Tibial nerve (tissue), 3 donors: ENCODE results near the gene GPRIN1.

Experiments used
- POLR2A ChIP-seq, 2 donors: fragments of 450-650 bp; IDR thresholded peaks; one replicate each; pipeline ENCODE4 v1.6.1; 2017; ENCODE audit warnings: antibody characterized with exemption in 2 of 2, mild to moderate bottlenecking in 2 of 2, moderate library complexity in 2 of 2
- TF ChIP-seq, protein P1 (sequence below), 5 experiments: fragments of 200-600 bp in 3 of 5; fragments of 450-650 bp in 2 of 5; sonication (generic) in 3 of 5; IDR thresholded peaks; one replicate each; pipeline ENCODE4 v1.5.1; 2016 to 2019; ENCODE audit warnings: antibody characterized with exemption in 5 of 5, mild to moderate bottlenecking in 3 of 5, moderate library complexity in 2 of 5

DNA sequence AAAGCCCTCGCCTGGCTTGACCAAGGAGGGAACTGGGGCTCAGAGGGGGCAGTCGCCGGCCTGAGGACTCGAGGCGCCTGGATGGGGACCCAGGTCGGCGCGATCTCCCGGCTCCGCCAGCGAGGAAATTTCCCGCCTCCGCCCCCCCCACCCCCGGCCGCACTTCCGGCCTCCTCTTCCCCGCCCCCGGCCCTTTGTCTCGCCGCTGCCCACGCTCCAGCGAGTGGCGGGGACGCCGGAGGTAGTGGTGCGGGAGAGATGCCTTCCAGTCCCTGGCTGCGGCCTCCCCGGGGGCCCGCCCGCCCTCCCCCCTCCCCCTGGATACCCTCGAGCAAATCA, 448 bp upstream of the GPRIN1 start:
- TF ChIP-seq, protein P1, sequence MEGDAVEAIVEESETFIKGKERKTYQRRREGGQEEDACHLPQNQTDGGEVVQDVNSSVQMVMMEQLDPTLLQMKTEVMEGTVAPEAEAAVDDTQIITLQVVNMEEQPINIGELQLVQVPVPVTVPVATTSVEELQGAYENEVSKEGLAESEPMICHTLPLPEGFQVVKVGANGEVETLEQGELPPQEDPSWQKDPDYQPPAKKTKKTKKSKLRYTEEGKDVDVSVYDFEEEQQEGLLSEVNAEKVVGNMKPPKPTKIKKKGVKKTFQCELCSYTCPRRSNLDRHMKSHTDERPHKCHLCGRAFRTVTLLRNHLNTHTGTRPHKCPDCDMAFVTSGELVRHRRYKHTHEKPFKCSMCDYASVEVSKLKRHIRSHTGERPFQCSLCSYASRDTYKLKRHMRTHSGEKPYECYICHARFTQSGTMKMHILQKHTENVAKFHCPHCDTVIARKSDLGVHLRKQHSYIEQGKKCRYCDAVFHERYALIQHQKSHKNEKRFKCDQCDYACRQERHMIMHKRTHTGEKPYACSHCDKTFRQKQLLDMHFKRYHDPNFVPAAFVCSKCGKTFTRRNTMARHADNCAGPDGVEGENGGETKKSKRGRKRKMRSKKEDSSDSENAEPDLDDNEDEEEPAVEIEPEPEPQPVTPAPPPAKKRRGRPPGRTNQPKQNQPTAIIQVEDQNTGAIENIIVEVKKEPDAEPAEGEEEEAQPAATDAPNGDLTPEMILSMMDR (IDR thresholded peaks at IDR 0.05), result no peak
- no peak for TF ChIP-seq POLR2A (IDR thresholded peaks at IDR 0.05)
